CD14-positive monocyte (primary cell): ENCODE results near the gene CTSO. TPM values are rescaled to one million over a fixed set of nuclear protein-coding genes. Genes with fewer than 3 reads are reported as not detected.

Experiments used
- DNase-seq, 3 donors: peaks; one replicate each; pipeline ENCODE4 v3.0.0-alpha.2; 2011 to 2022
- H2AFZ ChIP-seq: 2 replicates; pipeline ENCODE4 v1.6.0; 2012; ENCODE audit warnings: mild to moderate bottlenecking, low read depth, low read length, inconsistent platforms; ENCODE audit not compliant: insufficient read depth, poor library complexity, severe bottlenecking
- H3K27ac ChIP-seq, 2 donors: 1 replicate in 1 of 2; 2 replicates in 1 of 2; pipeline ENCODE4 v1.5.1; 2012 to 2013; ENCODE audit warnings: low read length in 2 of 2, control low read depth in 1 of 2, inconsistent platforms in 1 of 2, low read depth in 1 of 2, mild to moderate bottlenecking in 1 of 2
- H3K27me3 ChIP-seq, 2 donors: one replicate each; pipeline versions ENCODE4 v1.6.0 to v1.6.1; 2011 to 2013; ENCODE audit warnings: low read length in 2 of 2; ENCODE audit not compliant: control insufficient read depth in 2 of 2, insufficient read depth in 2 of 2
- H3K36me3 ChIP-seq, 2 donors: replicated peaks in 1 of 2; 1 replicate in 1 of 2; 2 replicates in 1 of 2; pipeline versions ENCODE4 v1.5.1 to v1.6.1; 2012 to 2013; ENCODE audit warnings: low read length in 2 of 2, control low read depth in 1 of 2, inconsistent platforms in 1 of 2, mild to moderate bottlenecking in 1 of 2; ENCODE audit not compliant: insufficient read depth in 2 of 2, control insufficient read depth in 1 of 2
- H3K4me1 ChIP-seq, 2 donors: 1 replicate in 1 of 2; 2 replicates in 1 of 2; pipeline versions ENCODE4 v1.5.1 to v1.6.1; 2012 to 2013; ENCODE audit warnings: low read length in 2 of 2, control low read depth in 1 of 2, inconsistent platforms in 1 of 2, mild to moderate bottlenecking in 1 of 2, moderate library complexity in 1 of 2; ENCODE audit not compliant: insufficient read depth in 2 of 2, control insufficient read depth in 1 of 2
- H3K4me2 ChIP-seq: replicated peaks from 2 replicates; pipeline ENCODE3; 2012; ENCODE audit warnings: low read length, moderate library complexity, mild to moderate bottlenecking; ENCODE audit not compliant: poor library complexity, severe bottlenecking; ENCODE audit errors: extremely low read depth
- H3K4me3 ChIP-seq, 3 experiments: fragments of 200-600 bp in 1 of 3; sonication (generic) in 1 of 3; replicated peaks in 1 of 3; 1 replicate in 2 of 3; 2 replicates in 1 of 3; pipeline ENCODE4 v1.5.1; 2011 to 2013; ENCODE audit warnings: low read length in 3 of 3, mild to moderate bottlenecking in 3 of 3, control low read depth in 2 of 3, low read depth in 2 of 3, inconsistent platforms in 1 of 3, moderate library complexity in 1 of 3
- H3K79me2 ChIP-seq: 2 replicates; pipeline ENCODE4 v1.6.0; 2012; ENCODE audit warnings: mild to moderate bottlenecking, control low read depth, inconsistent platforms, low read length, moderate library complexity; ENCODE audit not compliant: insufficient read depth
- H3K9ac ChIP-seq: 2 replicates; pipeline ENCODE4 v1.6.0; 2017; ENCODE audit warnings: low read length, mild to moderate bottlenecking; ENCODE audit not compliant: insufficient read depth, poor library complexity, severe bottlenecking
- H3K9me3 ChIP-seq, 2 donors: replicated peaks in 1 of 2; 1 replicate in 1 of 2; 2 replicates in 1 of 2; pipeline versions ENCODE4 v1.5.1 to v1.6.1; 2012 to 2013; ENCODE audit warnings: low read length in 2 of 2, control low read depth in 1 of 2; ENCODE audit not compliant: control insufficient read depth in 1 of 2, insufficient read depth in 1 of 2
- H4K20me1 ChIP-seq: 2 replicates; pipeline ENCODE4 v1.6.0; 2012; ENCODE audit warnings: mild to moderate bottlenecking, low read length, control low read depth, moderate library complexity; ENCODE audit not compliant: insufficient read depth
- H3K27ac Mint-ChIP-seq, 7 donors: one replicate each; pipeline ENCODE4 v1.8.0; 2020; ENCODE audit warnings: mild to moderate bottlenecking in 7 of 7, mixed read lengths in 7 of 7, moderate library complexity in 6 of 7, inconsistent platforms in 2 of 7
- H3K27me3 Mint-ChIP-seq, 3 donors: one replicate each; pipeline ENCODE4 v1.8.0; 2021 to 2022; ENCODE audit warnings: low read depth in 3 of 3, mild to moderate bottlenecking in 3 of 3, mixed read lengths in 3 of 3, moderate library complexity in 3 of 3, inconsistent platforms in 1 of 3
- H3K36me3 Mint-ChIP-seq, 2 donors: one replicate each; pipeline ENCODE4 v1.8.0; 2020; ENCODE audit warnings: mixed read lengths in 2 of 2, inconsistent platforms in 1 of 2, mild to moderate bottlenecking in 1 of 2
- H3K4me1 Mint-ChIP-seq: one replicate; pipeline ENCODE4 v1.8.0; 2020; ENCODE audit warnings: mild to moderate bottlenecking, mixed read lengths
- H3K4me3 Mint-ChIP-seq, 2 donors: one replicate each; pipeline ENCODE4 v1.8.0; 2020; ENCODE audit warnings: mild to moderate bottlenecking in 2 of 2, mixed read lengths in 2 of 2, moderate library complexity in 1 of 2
- H3K9me3 Mint-ChIP-seq, 7 donors: one replicate each; pipeline ENCODE4 v1.8.0; 2020 to 2022; ENCODE audit warnings: mixed read lengths in 7 of 7, mild to moderate bottlenecking in 6 of 7, moderate library complexity in 6 of 7, inconsistent platforms in 2 of 7
- CTCF ChIP-seq: fragments of 200-600 bp; IDR thresholded peaks from one replicate; pipeline ENCODE4 v1.8.0; 2022; ENCODE audit warnings: antibody characterized with exemption, mild to moderate bottlenecking
- WGBS: methylation state at CpG from one replicate; pipeline ENCODE4 v1.1.5; 2013; ENCODE audit warnings: missing lambda C conversion rate; ENCODE audit not compliant: insufficient coverage; 5-methylcytosine and 5-hydroxymethylcytosine counted together
- intact Hi-C, 2 donors: fragments of 100-400 bp; cut with micrococcal nuclease; formaldehyde crosslinking; loops; one replicate each; pipeline versions ENCODE4 v1.15.0 to v1.15.1; 2023
- polyA plus RNA-seq, 3 donors: library from polyadenylated mRNA; depleted of rRNA in 1 of 3; unstranded in 2 of 3; stranded (reverse) in 1 of 3; fragments of 300-500 nt in 2 of 3; fragments of >200 nt in 1 of 3; fragmentation: Illumina TruSeq in 2 of 3; gene quantifications; 1 replicate in 2 of 3; 2 replicates in 1 of 3; pipeline ENCODE4 v1.2.3, GENCODE V29; 2012 to 2021

The CTSO gene
- polyA plus RNA-seq, 3 donors = 18.6 to 49.1 (median 44.7) TPM

- Histone ChIP-seq H3K36me3 (no peaks in the 10 kb centered on the region), H3K4me3 (no peak overlapping the region), H3K79me2 (no peaks in the 10 kb centered on the region), H3K4me2 (no peak overlapping the region), H2AFZ (no peak overlapping the region), H3K9me3 (peaks cover 3 to 5% of the 10 kb centered on the region in 2 donors), H3K9ac (no peak overlapping the region), H3K27me3 (no peaks in the 10 kb centered on the region), H3K4me1 (no peaks in the 10 kb centered on the region), H3K27ac (no peak overlapping the region), H4K20me1 (no peaks in the 10 kb centered on the region)
- H3K36me3 Mint-ChIP-seq = no peaks in the 10 kb centered on the region
- WGBS = no CpG with 5 or more reads among the region's 1 CpG
- H3K4me3 Mint-ChIP-seq = no peak overlapping the region
- intact Hi-C loops = no loop called here
- no peak overlapping the region for H3K27ac Mint-ChIP-seq
- no peak for DNase-seq
- TF ChIP-seq CTCF = no peak
- H3K4me1 Mint-ChIP-seq = no peaks in the 10 kb centered on the region
- H3K27me3 Mint-ChIP-seq = peaks cover 0 to 2% (median 0%) of the 10 kb centered on the region in 3 donors
- peaks cover 1 to 22% (median 10%) of the 10 kb centered on the region in 7 donors for H3K9me3 Mint-ChIP-seq
Measured at GRCh38 chr4:155881555-155881954, 72.1 kb downstream of the CTSO start.

DNA sequence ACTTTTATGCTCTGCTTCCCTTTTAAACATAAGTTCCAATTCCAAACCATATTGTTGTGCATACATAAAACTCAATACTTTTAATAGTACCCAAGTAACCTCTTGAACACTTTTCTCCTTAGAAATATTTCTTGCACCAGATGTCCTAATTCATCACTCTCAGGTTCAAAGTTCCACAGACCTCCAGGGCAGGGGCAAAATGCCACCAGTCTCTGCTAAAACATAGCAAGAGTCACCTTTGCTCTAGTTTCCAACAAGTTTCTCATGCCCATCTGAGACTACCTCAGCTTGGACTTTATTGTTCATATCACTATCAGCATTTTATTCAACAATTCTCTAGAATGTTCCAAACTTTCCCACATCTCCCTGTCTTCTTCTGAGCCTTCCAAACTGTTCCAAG is 73.9 kb downstream of the CTSO start:
- Histone ChIP-seq H3K36me3 (no peaks in the 10 kb centered on the region), H3K79me2 (no peaks in the 10 kb centered on the region), H3K4me1 (no peaks in the 10 kb centered on the region), H3K4me3 (no peak overlapping the region), H2AFZ (no peak overlapping the region), H3K27ac (no peak overlapping the region), H3K27me3 (no peaks in the 10 kb centered on the region), H3K9me3 (peaks cover 3 to 6% of the 10 kb centered on the region in 2 donors), H4K20me1 (no peaks in the 10 kb centered on the region), H3K4me2 (no peak overlapping the region), H3K9ac (no peak overlapping the region)
- Mint-ChIP-seq H3K27ac (no peak overlapping the region), H3K36me3 (no peaks in the 10 kb centered on the region), H3K9me3 (peaks cover 0 to 22% (median 11%) of the 10 kb centered on the region in 7 donors), H3K27me3 (peaks cover 0 to 2% (median 0%) of the 10 kb centered on the region in 3 donors), H3K4me1 (no peaks in the 10 kb centered on the region), H3K4me3 (no peak overlapping the region)
- DNase-seq = no peak
- TF ChIP-seq CTCF = no peak
- intact Hi-C loops = no loop called here
